Astrocyte of the cerebellum (primary cell): ENCODE data around the gene FGR.
"Not testable (repeated sequence)": the region's sequence is repeated elsewhere in the genome, so short reads cannot be mapped to it uniquely, and the experiment has no call there.

Experiments
- DNase-seq: peaks from one replicate; pipeline ENCODE4 v3.0.0-alpha.2; 2011; ENCODE audit warnings: low read depth
- H3K4me3 ChIP-seq: 2 replicates; pipeline ENCODE4 v1.5.1; 2011; ENCODE audit warnings: mild to moderate bottlenecking, low read depth, low read length, moderate library complexity
- CTCF ChIP-seq: IDR thresholded peaks from 2 replicates; pipeline ENCODE4 v1.5.1; 2012; ENCODE audit warnings: low read length, low read depth, moderate library complexity, mild to moderate bottlenecking; ENCODE audit errors: missing control alignments
- in situ Hi-C: cut with HindIII; loops from 2 replicates; pipeline ENCODE4 v1.10.0; 2017; ENCODE audit warnings: low sequenced_read_pairs

The FGR gene

GRCh38 chr1:27621051-27621920 lies 13.7 kb downstream of the FGR start:
- no peak for TF ChIP-seq CTCF
- no peak for DNase-seq
- in situ Hi-C loops, result no loop called here
- H3K4me3 ChIP-seq, result no peak overlapping the region

- in situ Hi-C loops, result loop anchor here (5.0 kb wide), 1 partner anchor 208 kb away; no protein-coding TSS in a partner anchor
- DNase-seq, H3K4me3 ChIP-seq: not testable (repeated sequence)
Measured at GRCh38 chr1:27619782-27620438, 15.1 kb downstream of the FGR start.

DNA sequence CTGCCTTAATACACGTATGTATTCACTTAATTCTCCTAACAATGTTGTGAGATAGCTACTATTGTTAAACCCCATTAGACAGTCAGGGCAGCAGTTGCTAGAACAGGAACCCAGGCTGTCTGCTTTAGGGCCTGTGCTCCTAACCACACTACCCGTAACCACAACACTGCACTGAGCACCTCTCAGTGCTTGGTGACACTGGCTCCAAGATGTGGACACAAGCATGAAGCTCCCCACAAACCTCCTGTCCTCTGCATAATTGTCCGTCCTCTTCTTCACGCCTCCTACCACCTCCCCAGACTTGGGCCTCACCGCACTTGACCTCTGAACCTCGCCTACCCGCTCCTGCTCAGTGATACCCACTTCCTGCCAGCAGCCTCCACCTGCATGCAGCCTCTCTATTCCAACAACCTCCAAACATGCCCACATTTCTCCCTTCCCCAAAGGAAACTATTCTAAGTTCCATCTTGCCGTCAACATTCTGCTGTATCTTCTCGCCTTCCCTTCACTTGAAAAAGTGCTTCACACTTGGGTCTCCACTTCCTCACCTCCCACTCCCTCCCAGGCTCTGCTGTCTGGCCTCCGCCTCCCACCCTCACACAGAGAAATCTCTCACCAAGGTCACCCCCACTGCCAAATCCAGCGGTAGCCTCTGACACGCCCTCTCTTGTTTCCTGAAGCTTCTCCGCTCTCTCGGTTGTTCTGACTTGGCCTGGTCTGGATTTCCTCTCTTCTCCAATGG lies 16.5 kb downstream of the FGR start:
- H3K4me3 ChIP-seq, result no peak overlapping the region
- no peak for DNase-seq
- in situ Hi-C loops, result loop anchor here (5.0 kb wide), 1 partner anchor 206 kb away; no protein-coding TSS in a partner anchor
- no peak for TF ChIP-seq CTCF

DNA sequence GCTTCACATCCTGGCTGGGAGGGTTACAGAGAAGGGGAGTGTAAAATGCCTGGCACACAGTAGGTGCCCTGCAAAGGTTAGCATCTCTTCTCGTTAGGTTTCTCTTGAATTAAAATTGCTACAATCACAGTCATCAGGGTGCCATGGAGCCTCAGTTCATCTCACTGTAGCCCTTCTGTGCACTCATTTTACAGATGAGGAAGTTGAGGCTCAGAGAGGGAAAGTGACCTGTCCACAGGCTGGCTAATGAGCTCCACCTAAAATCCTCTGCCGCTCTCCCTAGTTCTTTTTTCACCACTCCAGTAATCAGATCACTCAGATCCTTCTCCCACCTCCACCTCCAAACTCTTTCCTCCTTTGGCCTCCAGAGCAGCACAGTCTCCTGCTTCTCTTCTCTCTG lies 17.6 kb downstream of the FGR start:
- TF ChIP-seq CTCF, result no peak
- no peak overlapping the region for H3K4me3 ChIP-seq
- DNase-seq, result no peak
- in situ Hi-C loops, result loop anchor here (5.0 kb wide), 1 partner anchor 205 kb away; no protein-coding TSS in a partner anchor

DNA sequence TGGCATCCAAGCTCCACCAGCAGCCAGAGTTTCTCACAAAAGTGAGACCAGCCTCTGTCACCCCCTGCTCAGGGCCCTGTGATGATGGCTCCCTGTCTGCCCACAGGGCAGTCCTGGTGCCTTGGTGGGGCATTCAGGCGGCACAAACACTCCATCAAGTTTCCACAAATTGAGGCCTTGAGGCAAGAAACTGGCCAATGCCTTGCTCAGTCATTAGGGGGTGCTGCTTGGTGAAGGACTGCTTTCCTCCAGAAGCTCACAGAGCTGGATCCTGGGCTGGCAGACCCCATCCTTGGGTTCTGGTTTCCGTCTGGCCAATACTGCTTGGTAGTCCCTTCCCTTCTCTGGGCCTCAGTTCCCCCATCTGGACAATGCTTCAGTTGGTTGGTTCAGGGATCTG lies 18.5 kb downstream of the FGR start:
- in situ Hi-C loops, result loop anchor here (5.0 kb wide), 1 partner anchor 204 kb away; no protein-coding TSS in a partner anchor
- DNase-seq, result no peak
- TF ChIP-seq CTCF, result no peak

GRCh38 chr1:27615346-27616192 lies 19.4 kb downstream of the FGR start:
- DNase-seq, result no peak
- H3K4me3 ChIP-seq, result no peak overlapping the region
- no peak for TF ChIP-seq CTCF
- in situ Hi-C loops, result loop anchor here (5.0 kb wide), 1 partner anchor 203 kb away; no protein-coding TSS in a partner anchor

More for the DNA sequence above, 18.5 kb downstream of the FGR start:
- H3K4me3 ChIP-seq, result no peak overlapping the region
